CD4-positive, alpha-beta memory T cell (primary cell): Measurements from ENCODE around the gene NPTN. TPM values are rescaled to one million over a fixed set of nuclear protein-coding genes. Genes with fewer than 3 reads are reported as not detected.

Experiments used
- CTCF ChIA-PET: fragments of 350-600 bp; sonication (Branson Sonifier 250); formaldehyde crosslinking; loops from one replicate; lab custom pipeline; 2021; ENCODE audit warnings: inconsistent platforms; ENCODE audit not compliant: partially characterized antibody; lab: Charles Lee
- POLR2A ChIA-PET: fragments of 350-600 bp; sonication (Branson Sonifier 250); formaldehyde crosslinking; loops from one replicate; lab custom pipeline; 2021; ENCODE audit not compliant: partially characterized antibody; lab: Charles Lee
- DNase-seq, 5 donors: peaks; one replicate each; pipeline versions ENCODE4 v3.0.0 to v3.0.0-alpha.2; 2020 to 2022; ENCODE audit warnings: mixed read lengths in 1 of 5
- H3K27ac ChIP-seq: one replicate; pipeline ENCODE4 v1.7.0; 2013; ENCODE audit warnings: low read depth, low read length
- H3K27me3 ChIP-seq: 2 replicates; pipeline ENCODE4 v1.7.0; 2013; ENCODE audit warnings: mild to moderate bottlenecking, low read length, moderate library complexity; ENCODE audit not compliant: insufficient read depth
- H3K36me3 ChIP-seq: 2 replicates; pipeline ENCODE4 v1.7.0; 2013; ENCODE audit warnings: mild to moderate bottlenecking, low read length, moderate library complexity; ENCODE audit not compliant: insufficient read depth
- H3K4me1 ChIP-seq: 2 replicates; pipeline ENCODE4 v1.7.0; 2013; ENCODE audit warnings: mild to moderate bottlenecking, low read length, moderate library complexity; ENCODE audit not compliant: insufficient read depth
- H3K4me3 ChIP-seq, 2 donors: one replicate each; pipeline ENCODE4 v1.7.0; 2013; ENCODE audit warnings: low read length in 2 of 2, mild to moderate bottlenecking in 1 of 2
- H3K9me3 ChIP-seq, 2 donors: one replicate each; pipeline ENCODE4 v1.7.0; 2013; ENCODE audit warnings: low read length in 2 of 2, control low read depth in 1 of 2; ENCODE audit not compliant: control insufficient read depth in 1 of 2
- H3K27ac Mint-ChIP-seq, 7 donors: one replicate each; pipeline ENCODE4 v1.8.0; 2020 to 2021; ENCODE audit warnings: mixed read lengths in 7 of 7, mild to moderate bottlenecking in 6 of 7, inconsistent platforms in 3 of 7, moderate library complexity in 3 of 7
- H3K27me3 Mint-ChIP-seq, 2 donors: one replicate each; pipeline ENCODE4 v1.8.0; 2020 to 2021; ENCODE audit warnings: mixed read lengths in 2 of 2
- H3K36me3 Mint-ChIP-seq, 2 donors: one replicate each; pipeline ENCODE4 v1.8.0; 2020 to 2021; ENCODE audit warnings: mixed read lengths in 2 of 2, inconsistent platforms in 1 of 2, mild to moderate bottlenecking in 1 of 2
- H3K4me1 Mint-ChIP-seq, 4 donors: one replicate each; pipeline ENCODE4 v1.8.0; 2020 to 2021; ENCODE audit warnings: mixed read lengths in 4 of 4, mild to moderate bottlenecking in 1 of 4
- H3K4me3 Mint-ChIP-seq, 8 donors: one replicate each; pipeline ENCODE4 v1.8.0; 2020 to 2021; ENCODE audit warnings: mixed read lengths in 8 of 8, mild to moderate bottlenecking in 7 of 8, moderate library complexity in 6 of 8, inconsistent platforms in 3 of 8
- H3K9me3 Mint-ChIP-seq, 8 donors: one replicate each; pipeline ENCODE4 v1.8.0; 2020 to 2021; ENCODE audit warnings: mixed read lengths in 8 of 8, mild to moderate bottlenecking in 5 of 8, inconsistent platforms in 3 of 8, moderate library complexity in 1 of 8
- intact Hi-C: fragments of 100-400 bp; cut with micrococcal nuclease; formaldehyde crosslinking; loops from one replicate; pipeline ENCODE4 v1.15.1; 2023
- polyA plus RNA-seq, 2 donors: library from polyadenylated mRNA; unstranded; fragments of 300-500 nt; fragmentation: Illumina TruSeq; gene quantifications; one replicate each; pipeline ENCODE4 v1.2.3, GENCODE V29; 2021
- total RNA-seq, 2 experiments: library from RNA; stranded (reverse); gene quantifications; one replicate each; pipeline ENCODE4 v1.2.3, GENCODE V29; 2021

The NPTN gene
- total and polyA plus RNA-seq, 4 experiments from 2014 or later = 33.5 to 39.8 (median 36.5) TPM

- peaks cover 2% of the 10 kb centered on the region in 2 donors for H3K36me3 Mint-ChIP-seq
- H3K4me3 Mint-ChIP-seq = no peak overlapping the region
- H3K4me1 Mint-ChIP-seq = no peaks in the 10 kb centered on the region
- ChIA-PET CTCF (no interaction called here), POLR2A (no interaction called here)
- Histone ChIP-seq H3K36me3 (no peaks in the 10 kb centered on the region), H3K9me3 (no peaks in the 10 kb centered on the region), H3K27me3 (no peaks in the 10 kb centered on the region), H3K4me3 (no peak overlapping the region), H3K4me1 (no peaks in the 10 kb centered on the region), H3K27ac (no peak overlapping the region)
- H3K9me3 Mint-ChIP-seq = no peaks in the 10 kb centered on the region
- peak overlapping the region in 1 of 7 donors; percentile 11 for H3K27ac Mint-ChIP-seq
- no peak for DNase-seq
- intact Hi-C loops = no loop called here
- H3K27me3 Mint-ChIP-seq = no peaks in the 10 kb centered on the region
Observed at GRCh38 chr15:73540161-73540560, 93.0 kb downstream of the NPTN start.

DNA sequence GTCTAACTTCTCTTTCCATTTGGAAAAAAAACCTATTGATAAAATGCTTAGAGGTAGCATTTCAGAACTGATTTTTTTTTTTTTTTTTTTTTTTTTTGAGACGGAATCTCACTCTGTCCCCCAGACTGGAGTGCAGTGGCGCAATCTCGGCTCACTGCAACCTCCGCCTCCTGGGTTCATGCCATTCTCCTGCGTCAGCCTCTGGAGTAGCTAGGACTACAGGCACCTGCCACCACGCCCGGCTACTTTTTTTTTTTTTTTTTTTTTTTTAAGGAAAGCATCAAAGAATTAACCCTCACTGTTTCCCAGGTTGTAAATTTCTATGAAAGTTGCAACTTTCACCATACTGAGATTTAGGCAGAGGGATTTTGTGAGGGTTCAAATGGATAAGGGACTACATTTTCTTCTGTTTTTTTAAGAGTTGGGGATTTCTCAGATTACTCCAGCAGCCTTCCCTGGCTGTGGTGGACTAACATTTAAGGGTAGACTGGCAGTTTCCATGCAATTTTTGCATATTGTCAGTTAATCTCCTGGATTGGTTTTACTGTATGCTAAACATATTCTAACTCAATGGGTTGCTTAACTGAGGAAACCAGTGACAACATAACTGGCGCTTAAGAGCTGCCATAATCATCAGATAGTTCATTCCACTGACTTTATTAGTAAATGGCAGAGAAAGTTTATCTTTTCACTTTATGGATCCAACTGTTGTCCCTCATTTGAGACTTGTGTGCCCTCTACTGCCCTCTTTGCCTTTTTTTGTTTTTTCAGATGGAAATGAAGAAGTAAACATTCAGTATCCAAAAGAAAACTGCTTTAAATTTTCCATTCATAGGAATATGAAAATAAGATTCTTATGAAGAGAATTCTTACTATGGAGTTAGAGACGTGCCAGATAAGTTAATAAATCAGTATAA, 93.7 kb downstream of the NPTN start:
- H3K27ac Mint-ChIP-seq = no peak overlapping the region
- Histone ChIP-seq H3K27me3 (no peaks in the 10 kb centered on the region), H3K4me3 (no peak overlapping the region), H3K9me3 (no peaks in the 10 kb centered on the region), H3K36me3 (no peaks in the 10 kb centered on the region), H3K4me1 (no peaks in the 10 kb centered on the region), H3K27ac (no peak overlapping the region)
- ChIA-PET POLR2A (no interaction called here), CTCF (no interaction called here)
- no peaks in the 10 kb centered on the region for H3K4me1 Mint-ChIP-seq
- no peaks in the 10 kb centered on the region for H3K9me3 Mint-ChIP-seq
- intact Hi-C loops = no loop called here
- no peaks in the 10 kb centered on the region for H3K36me3 Mint-ChIP-seq
- DNase-seq = no peak
- no peaks in the 10 kb centered on the region for H3K27me3 Mint-ChIP-seq
- H3K4me3 Mint-ChIP-seq = no peak overlapping the region

DNA sequence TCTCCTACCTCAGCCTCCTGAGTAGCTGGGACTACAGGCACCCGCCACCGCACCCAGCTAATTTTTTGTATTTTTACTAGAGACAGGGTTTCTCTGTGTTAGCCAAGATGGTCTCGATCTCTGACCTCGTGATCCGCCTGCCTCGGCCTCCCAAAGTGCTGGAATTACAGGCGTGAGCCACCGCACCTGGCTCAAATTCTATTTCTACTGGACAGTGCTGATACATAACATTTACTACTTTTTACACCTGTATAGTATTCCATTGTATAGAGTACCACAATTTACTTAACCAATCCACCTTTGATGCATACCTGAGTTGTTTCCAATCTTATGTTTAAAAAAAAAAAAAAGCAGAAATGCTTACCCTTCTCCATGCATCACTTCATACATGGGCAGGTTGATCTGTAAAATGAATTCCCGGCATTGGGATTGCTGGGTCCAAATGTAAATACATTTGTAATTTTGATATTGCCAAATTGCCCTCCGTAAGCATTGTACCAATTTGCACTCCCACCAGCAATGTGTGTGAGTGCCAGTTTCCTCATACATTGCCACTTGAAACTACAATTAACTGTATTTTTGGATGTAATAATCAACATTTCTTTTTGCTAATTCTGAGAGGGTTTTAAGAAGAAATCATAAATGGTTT, 94.5 kb downstream of the NPTN start:
- Mint-ChIP-seq H3K36me3 (no peaks in the 10 kb centered on the region), H3K4me3 (no peak overlapping the region), H3K27ac (no peak overlapping the region), H3K9me3 (no peaks in the 10 kb centered on the region), H3K27me3 (no peaks in the 10 kb centered on the region), H3K4me1 (no peaks in the 10 kb centered on the region)
- no peaks in the 10 kb centered on the region for H3K36me3 ChIP-seq
- no peaks in the 10 kb centered on the region for H3K4me1 ChIP-seq
- POLR2A ChIA-PET = no interaction called here
- H3K9me3 ChIP-seq = no peaks in the 10 kb centered on the region
- intact Hi-C loops = no loop called here
- no peak overlapping the region for H3K27ac ChIP-seq
- H3K4me3 ChIP-seq = no peak overlapping the region
- CTCF ChIA-PET = no interaction called here
- no peak for DNase-seq
- no peaks in the 10 kb centered on the region for H3K27me3 ChIP-seq

- H3K36me3 Mint-ChIP-seq = no peaks in the 10 kb centered on the region
- no peaks in the 10 kb centered on the region for H3K9me3 Mint-ChIP-seq
- no peaks in the 10 kb centered on the region for H3K27me3 Mint-ChIP-seq
- ChIA-PET CTCF (no interaction called here), POLR2A (no interaction called here)
- no peak for DNase-seq
- Histone ChIP-seq H3K4me3 (no peak overlapping the region), H3K36me3 (no peaks in the 10 kb centered on the region), H3K9me3 (no peaks in the 10 kb centered on the region), H3K27ac (no peak overlapping the region), H3K27me3 (no peaks in the 10 kb centered on the region), H3K4me1 (no peaks in the 10 kb centered on the region)
- H3K27ac Mint-ChIP-seq = no peak overlapping the region
- H3K4me1 Mint-ChIP-seq = no peaks in the 10 kb centered on the region
- H3K4me3 Mint-ChIP-seq = no peak overlapping the region
- intact Hi-C loops = no loop called here
Observed at GRCh38 chr15:73538123-73538522, 95.1 kb downstream of the NPTN start.

GRCh38 chr15:73530649-73531048, 102.5 kb downstream of the NPTN start:
- no peak overlapping the region for H3K4me3 Mint-ChIP-seq
- H3K4me1 Mint-ChIP-seq = no peaks in the 10 kb centered on the region
- no peak for DNase-seq
- H3K4me3 ChIP-seq = no peak overlapping the region
- intact Hi-C loops = no loop called here
- peaks cover 0 to 6% (median 0%) of the 10 kb centered on the region in 8 donors for H3K9me3 Mint-ChIP-seq
- H3K36me3 Mint-ChIP-seq = peaks cover 0 to 8% of the 10 kb centered on the region in 2 donors
- no peaks in the 10 kb centered on the region for H3K9me3 ChIP-seq
- H3K27ac Mint-ChIP-seq = no peak overlapping the region
- peaks cover 0 to 2% of the 10 kb centered on the region in 2 donors for H3K27me3 Mint-ChIP-seq
- ChIA-PET CTCF (no interaction called here), POLR2A (no interaction called here)
- H3K36me3 ChIP-seq = no peaks in the 10 kb centered on the region
- H3K4me1 ChIP-seq = no peaks in the 10 kb centered on the region
- H3K27me3 ChIP-seq = no peaks in the 10 kb centered on the region
- no peak overlapping the region for H3K27ac ChIP-seq

DNA sequence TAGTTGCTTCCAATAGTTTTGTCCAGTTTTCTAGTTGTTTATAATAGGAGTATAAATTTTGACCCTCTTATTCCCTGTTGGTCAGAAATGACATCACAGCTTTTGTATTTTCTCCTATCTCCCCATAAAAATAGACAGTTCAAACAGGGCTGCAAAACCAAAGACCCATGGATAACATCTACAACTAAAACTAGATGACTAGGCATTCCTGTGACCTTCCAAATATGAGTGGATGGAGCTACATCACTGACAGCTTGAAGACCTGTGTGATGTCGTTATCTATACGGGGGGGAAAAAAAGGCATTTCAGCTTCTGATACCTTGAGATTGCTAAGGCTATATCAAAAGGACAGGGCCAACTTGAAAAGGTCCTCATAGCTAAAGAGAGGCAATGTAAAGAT, 105.6 kb downstream of the NPTN start:
- no peak overlapping the region for H3K27ac ChIP-seq
- Mint-ChIP-seq H3K27ac (no peak overlapping the region), H3K27me3 (peaks cover 0 to 2% of the 10 kb centered on the region in 2 donors), H3K4me3 (no peak overlapping the region), H3K9me3 (peaks cover 0 to 6% (median 0%) of the 10 kb centered on the region in 8 donors), H3K36me3 (peaks cover 0 to 8% of the 10 kb centered on the region in 2 donors), H3K4me1 (no peaks in the 10 kb centered on the region)
- no peaks in the 10 kb centered on the region for H3K9me3 ChIP-seq
- H3K27me3 ChIP-seq = no peaks in the 10 kb centered on the region
- H3K4me1 ChIP-seq = no peaks in the 10 kb centered on the region
- no peak overlapping the region for H3K4me3 ChIP-seq
- POLR2A ChIA-PET = no interaction called here
- DNase-seq = no peak
- no peaks in the 10 kb centered on the region for H3K36me3 ChIP-seq
- intact Hi-C loops = no loop called here
- CTCF ChIA-PET = interaction anchor here (1.0 kb wide), 1 partner anchor 11 kb away, joined by 3 read pairs; no protein-coding TSS in a partner anchor

- no peak overlapping the region for H3K27ac ChIP-seq
- ChIA-PET CTCF (no interaction called here), POLR2A (no interaction called here)
Observed at GRCh38 chr15:73524919-73525318, 108.3 kb downstream of the NPTN start.

More at GRCh38 chr15:73524919-73525318, 108.3 kb downstream of the NPTN start:
- Histone ChIP-seq H3K36me3 (no peaks in the 10 kb centered on the region), H3K9me3 (no peaks in the 10 kb centered on the region), H3K4me3 (no peak overlapping the region), H3K4me1 (no peaks in the 10 kb centered on the region), H3K27me3 (no peaks in the 10 kb centered on the region)
- H3K4me1 Mint-ChIP-seq = peaks cover 0 to 3% (median 0%) of the 10 kb centered on the region in 4 donors
- no peaks in the 10 kb centered on the region for H3K9me3 Mint-ChIP-seq
- H3K27me3 Mint-ChIP-seq = peaks cover 0 to 2% of the 10 kb centered on the region in 2 donors
- no peaks in the 10 kb centered on the region for H3K36me3 Mint-ChIP-seq
- intact Hi-C loops = no loop called here
- no peak overlapping the region for H3K4me3 Mint-ChIP-seq
- H3K27ac Mint-ChIP-seq = no peak overlapping the region
- DNase-seq = no peak
